HG02938 (cell line): ENCODE measurements around the gene SRP54.
"Not testable (repeated sequence)": the region's sequence is repeated elsewhere in the genome, so short reads cannot be mapped to it uniquely, and the experiment has no call there.

Source experiments
- ATAC-seq: cut with Tn5 transposase; IDR thresholded peaks from one replicate; pipeline ENCODE4 v1.9.1; 2021; ENCODE audit warnings: mild to moderate bottlenecking, moderate library complexity; ENCODE audit not compliant: unreplicated experiment

SRP54 gene

DNA sequence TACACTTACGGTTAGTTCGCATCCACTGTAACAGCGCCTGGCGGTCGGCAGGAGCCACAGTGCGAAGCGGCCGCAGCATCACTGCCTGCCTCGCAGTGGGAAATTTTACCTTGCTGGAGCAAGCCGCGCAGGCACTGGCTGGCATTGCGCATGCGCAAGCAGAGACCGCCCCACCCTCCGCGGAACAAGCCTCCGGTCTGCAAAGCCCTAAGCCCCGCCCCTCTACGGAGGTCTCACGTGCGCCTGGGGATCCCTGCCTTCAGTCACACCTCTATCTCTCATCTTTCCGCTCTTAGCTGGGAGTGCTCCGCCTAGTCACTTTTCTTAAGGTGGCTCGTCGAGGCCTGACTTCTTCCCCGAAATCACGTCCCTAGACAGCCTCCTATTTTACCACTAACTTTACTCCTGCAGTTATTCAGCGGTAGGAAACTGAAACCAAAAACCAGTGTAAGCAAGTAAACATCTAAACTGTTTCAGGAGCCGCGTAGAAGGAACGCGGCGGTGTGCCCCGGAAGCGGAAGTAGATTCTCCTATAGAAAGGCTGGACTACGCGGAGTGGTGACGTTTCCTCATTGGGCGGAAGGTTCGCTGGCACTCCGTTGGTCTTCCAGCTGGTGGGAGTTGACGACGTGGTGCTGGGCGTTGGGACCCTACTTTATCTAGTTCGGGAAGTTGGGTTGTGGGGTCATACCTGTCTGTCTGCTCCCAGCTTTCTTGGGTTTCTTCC is at the start of gene SRP54:
Gene SRP54, plus strand, starts transcription at position 572 of the 727 bp plus-strand sequence. CDS start 13,718 bp downstream, outside the sequence.
- ATAC-seq, result peak; percentile 81

DNA sequence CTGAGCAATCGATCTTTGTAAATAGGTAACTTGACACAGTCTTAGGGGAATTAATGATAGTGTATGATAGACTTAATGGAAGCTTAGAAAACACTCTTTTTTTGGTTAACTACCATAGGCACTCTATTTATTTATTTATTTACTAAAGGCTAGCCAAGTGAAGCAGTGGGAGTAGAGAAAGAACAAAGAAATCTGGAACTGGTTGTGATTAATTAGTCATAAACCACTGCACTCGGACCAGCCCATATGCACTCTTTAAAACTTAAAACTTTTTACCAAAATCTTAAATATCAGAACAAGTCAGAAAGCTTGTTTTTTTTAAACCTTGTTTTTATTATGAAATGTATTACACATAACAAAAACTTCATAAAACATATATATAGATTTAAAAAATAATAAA is 49.5 kb upstream of the SRP54 start:
- ATAC-seq, result no peak

GRCh38 chr14:34935488-34935887 is 47.3 kb upstream of the SRP54 start:
- no peak for ATAC-seq

- no peak for ATAC-seq
These were observed 45.4 kb upstream of the SRP54 start for GRCh38 chr14:34937442-34937841.

GRCh38 chr14:34937876-34938275 is 44.9 kb upstream of the SRP54 start:
- ATAC-seq, result no peak

DNA sequence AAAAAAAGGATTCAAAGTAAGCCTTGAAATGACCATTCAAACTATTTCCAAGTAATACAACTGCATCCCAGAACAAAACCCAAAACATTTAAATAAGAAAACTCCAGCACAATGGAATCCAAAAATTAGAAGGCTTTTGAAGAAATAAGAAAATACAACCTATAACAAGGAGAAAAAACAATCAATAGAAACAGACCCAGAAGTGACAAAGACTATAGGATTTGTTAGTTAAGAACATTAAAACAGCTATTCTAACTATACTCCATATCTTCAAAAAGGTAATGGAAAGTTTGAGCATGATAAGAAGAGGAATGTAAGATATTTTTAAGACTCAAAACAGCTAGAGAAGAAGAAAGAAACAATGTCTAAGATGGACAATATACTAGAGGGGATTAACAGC is 39.3 kb upstream of the SRP54 start:
- no peak for ATAC-seq

DNA sequence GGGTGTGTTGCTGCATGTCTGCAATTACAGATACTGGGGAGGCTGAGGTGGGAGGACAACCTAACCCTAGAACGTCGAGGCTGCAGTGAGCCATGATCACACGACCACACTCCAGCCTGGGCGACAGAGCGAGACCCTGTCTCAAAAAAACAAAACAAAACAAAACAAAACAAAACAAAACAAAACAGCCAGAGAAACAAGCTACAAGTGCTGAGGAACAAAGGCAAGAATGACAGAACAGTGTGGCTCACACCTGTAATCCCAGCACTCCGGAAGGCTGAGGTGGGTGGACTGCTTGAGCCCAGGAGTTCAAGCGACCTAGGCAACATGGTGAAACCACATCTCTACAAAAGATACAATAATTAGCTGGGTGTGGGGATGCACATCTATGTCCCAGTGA is 38.0 kb upstream of the SRP54 start:
- ATAC-seq, result no peak

GRCh38 chr14:34946699-34947098 is 36.1 kb upstream of the SRP54 start:
- ATAC-seq, result no peak

DNA sequence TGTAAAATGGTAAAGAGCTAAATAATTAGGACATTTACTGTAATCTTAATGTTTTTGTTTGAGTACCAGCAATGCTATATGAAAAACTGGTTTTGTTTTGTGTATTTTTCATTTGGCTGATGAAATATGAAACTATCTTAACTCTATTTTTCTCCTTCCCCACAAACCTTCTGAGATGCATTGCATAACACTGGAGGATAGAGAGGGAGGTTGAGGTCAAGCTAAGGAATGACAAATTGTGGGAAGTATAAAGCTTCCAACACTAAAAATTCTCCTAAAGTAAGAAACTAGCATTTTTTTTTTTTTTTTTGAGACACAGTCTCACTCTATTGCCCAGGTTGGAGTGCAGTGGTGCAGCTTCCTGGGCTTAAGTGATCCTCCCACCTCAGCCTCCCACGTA is 31.5 kb upstream of the SRP54 start:
- no peak for ATAC-seq

DNA sequence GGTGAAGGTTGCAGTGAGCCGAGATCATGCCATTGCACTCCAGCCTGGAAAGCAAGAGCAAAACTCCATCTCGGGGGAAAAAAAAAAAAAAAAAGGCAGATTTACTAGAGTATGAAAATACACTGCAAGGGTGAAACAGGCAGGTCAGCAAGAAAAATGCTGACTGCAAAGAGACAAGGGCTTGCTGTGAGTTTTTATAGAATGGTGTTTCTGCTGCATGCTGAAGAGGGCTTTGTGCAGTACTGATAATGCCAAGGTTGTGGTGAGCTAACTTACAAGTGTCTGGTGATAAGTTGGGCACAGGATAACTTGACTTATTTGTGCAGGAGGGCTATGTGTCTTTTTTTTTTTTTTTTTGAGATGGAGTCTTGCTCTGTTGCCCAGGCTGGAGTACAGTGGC is 25.9 kb upstream of the SRP54 start:
- no peak for ATAC-seq

GRCh38 chr14:34957771-34958286 is 25.0 kb upstream of the SRP54 start:
- no peak for ATAC-seq

GRCh38 chr14:34962106-34962505 is 20.7 kb upstream of the SRP54 start:
- ATAC-seq, result not testable (repeated sequence)

DNA sequence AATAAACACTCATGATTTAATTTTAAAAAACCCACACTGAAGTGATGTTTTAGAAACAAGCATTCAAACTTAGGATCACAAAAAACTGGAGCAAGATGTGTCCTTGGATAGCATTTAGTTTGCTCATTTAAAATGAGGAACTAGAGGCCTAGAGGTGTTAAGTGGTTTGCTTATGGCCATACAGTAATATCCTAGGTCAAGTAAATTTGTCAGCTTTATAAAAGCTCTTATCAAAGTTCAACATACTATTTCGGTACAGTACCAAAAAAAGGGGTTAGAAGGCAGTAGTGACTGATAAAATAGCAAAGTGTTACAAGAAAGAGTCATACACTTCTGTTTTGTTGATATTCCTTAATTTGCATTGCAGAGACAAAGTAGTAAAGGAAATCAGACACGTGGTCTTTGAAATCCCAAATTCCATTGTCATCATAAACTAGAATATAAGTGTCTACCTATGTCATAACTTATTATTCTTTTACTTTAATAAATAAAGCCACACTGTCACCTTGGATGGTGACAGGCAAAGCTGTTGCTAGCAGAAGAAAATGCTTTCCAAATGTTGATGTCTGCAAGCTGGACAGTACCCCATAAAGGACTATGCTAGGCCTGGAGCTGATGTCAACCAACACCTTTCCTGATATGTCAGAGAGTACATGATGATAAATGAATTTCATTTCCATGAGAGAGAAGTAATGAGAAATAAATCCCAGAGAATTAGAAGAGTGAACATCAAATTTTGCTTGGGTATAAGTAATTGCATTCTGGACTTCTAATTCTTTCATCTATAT is 17.6 kb upstream of the SRP54 start:
- ATAC-seq, result no peak

DNA sequence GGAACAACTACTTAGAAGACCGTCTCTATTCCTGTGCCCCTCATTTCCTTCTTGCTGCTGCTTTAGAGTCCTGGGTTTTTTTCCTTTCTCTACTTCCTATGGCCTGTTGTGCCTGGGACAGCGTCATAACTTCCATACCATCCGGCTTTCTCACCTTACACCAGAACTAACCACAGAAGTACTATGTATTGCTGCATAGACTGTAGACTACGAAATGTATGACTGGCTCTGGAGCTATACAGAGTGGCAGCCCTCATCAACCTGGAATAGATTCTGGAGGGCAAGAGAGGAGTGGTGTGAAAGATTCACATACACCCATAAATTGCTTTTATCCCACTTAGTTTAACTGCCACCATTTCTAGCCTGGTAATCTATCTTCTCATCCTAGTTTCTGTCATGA is 16.9 kb upstream of the SRP54 start:
- no peak for ATAC-seq

DNA sequence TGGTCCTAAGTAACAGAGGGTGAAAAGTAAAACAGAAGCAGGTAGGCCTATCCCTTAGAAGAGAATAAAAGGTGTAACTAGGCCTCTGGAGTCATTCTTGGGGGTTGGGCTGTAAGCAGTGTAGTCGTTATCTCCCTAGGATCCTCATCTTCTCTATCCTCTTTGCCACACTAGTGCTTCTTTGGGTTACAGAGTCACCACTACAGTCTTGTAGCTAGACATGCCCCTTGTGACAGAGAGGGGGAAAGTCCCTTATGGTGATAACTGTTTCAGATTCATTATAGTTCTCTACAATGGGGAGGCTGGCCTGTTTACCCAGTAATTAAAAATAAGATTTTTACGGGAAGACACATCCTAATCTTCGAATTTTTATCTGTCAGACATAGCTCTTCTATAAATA is 16.4 kb upstream of the SRP54 start:
- ATAC-seq, result peak; percentile 77

DNA sequence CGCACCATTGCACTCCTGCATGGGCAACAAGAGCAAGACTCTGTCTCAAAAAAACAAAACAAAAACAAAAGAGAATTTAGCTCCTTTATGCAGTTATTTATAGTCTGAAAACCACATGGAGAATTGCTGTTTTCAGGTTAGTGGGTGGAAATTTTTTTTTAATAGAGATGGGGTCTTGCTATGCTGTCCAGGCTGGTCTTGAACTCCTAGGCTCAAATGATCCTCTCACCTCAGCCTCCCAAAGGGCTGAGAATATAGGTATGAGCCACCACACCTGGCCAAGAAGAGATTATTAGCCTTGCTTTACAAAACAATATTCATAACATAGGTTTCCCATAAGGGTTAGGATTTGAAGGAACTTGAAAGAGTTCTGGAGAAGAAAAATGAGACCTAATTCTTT is 12.1 kb upstream of the SRP54 start:
- ATAC-seq, result no peak

GRCh38 chr14:34971381-34971780 is 11.4 kb upstream of the SRP54 start:
- ATAC-seq, result no peak

DNA sequence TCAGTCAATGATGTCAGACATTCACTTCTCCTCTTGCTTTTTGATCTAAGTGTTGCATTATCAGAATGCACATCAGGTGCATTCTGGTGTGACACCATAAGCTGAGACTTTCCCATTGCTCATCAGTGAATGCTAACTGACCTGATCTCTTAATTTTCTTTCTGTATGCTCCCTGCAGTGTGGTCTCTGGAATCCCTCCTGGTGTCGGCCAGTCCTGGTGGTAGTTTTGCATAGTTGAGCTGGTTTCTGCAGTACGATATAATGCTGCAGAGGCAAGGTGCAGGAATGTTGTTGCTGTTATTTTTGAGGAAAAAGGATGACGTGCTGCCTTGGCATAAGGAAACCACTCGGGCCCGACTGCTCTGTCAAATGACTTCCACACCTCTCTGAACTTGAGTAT is 11.0 kb upstream of the SRP54 start:
- ATAC-seq, result no peak

GRCh38 chr14:34978444-34978843 is 4.3 kb upstream of the SRP54 start:
- ATAC-seq, result no peak

DNA sequence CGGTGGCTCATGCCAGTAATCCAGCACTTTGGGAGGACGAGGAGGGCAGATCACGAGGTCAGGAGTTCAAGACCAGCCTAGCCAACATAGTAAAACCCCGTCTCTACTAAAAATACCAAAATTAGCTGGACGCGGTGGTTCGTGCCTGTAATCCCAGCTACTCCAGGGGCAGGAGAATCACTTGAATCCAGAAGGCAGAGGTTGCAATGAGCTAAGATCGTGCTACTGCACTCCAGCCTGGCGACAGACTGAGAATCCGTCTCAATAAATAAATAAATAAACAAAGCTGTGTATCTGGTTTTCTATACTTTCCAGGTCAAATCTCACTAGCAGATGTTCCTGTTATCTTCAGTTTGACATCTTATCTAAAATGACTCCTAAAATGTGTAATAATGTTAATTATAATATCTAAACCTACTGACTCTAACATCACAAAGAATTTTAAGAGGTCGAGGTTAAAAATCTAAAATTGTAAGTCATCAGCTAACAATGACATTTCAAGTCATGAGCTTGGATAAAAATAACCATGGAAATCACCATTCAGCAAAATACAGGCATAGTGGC is 2.4 kb upstream of the SRP54 start:
- ATAC-seq, result no peak

GRCh38 chr14:34981743-34982420 is 910 bp upstream of the SRP54 start:
- ATAC-seq, result peak; percentile 3
